Measurements from ENCODE around the gene NUP210.

NUP210 gene

DNA sequence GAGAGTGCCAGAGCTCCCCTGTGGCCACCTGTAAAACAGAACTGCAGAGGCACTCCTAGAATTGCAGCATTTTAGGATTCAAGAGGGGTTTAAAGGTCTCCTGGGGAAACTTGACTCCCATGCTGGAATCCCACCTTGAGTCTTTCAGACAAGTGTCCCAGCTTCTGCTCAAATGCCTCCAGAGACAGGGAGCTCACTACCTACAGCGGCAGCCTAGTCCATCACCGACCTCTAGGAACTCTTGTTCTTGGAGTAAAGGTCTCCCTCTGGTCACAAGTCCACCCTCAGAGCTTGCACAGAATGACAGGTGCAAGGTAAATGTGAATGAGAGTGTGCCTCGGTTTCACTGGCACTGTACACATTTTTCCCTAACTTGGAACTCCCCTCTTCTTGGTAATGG, 72.0 kb downstream of the NUP210 start:
- DNase-seq (ENCODE audit: low read depth) = no peak

- DNase-seq (ENCODE audit: low read depth) = no peak
Measured at GRCh38 chr3:13347390-13347950, 72.7 kb downstream of the NUP210 start.

GRCh38 chr3:13346481-13347389, 73.4 kb downstream of the NUP210 start:
- DNase-seq (ENCODE audit: low read depth) = no peak

DNA sequence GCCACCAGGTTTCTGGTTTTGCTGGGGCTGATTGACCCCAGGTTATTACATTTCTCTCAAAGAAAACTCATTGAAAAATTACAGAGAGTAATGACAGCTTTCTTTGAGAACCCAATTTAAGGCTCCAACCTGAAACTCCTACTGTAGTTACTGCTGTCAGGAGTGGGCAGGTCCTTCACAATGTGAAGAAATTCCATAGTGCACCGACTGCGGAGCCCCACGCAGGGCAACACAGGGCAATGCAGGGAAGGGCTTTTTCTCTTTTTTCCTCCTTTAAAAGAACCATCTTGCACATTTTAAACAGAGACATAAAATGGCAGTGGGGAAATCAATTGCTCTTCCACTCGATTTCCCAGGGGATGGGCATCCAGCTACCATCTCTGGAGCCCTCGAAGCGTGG, 74.3 kb downstream of the NUP210 start:
- DNase-seq (ENCODE audit: low read depth) = no peak

GRCh38 chr3:13345284-13345683, 74.8 kb downstream of the NUP210 start:
- DNase-seq (ENCODE audit: low read depth) = no peak

DNA sequence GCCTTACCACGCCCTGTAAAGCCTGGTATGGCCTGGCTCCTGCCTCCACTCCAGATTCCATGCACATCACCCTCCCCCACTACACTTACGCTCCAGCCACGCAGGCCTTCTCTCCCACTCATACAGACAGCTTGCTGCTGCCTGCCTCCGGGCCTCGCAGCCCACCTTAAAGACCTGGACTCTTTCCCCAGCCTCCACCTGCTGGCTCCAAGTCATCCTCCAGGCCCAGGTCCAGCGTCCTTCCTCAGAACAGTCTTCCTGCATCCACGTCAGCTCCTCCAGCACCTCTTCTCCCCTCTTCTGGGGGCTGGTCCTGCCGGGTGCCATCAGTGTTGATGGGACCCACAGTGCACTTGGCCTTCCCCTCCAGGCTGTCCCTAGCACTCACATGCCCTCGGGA, 75.5 kb downstream of the NUP210 start:
- no peak for DNase-seq (ENCODE audit: low read depth)

DNA sequence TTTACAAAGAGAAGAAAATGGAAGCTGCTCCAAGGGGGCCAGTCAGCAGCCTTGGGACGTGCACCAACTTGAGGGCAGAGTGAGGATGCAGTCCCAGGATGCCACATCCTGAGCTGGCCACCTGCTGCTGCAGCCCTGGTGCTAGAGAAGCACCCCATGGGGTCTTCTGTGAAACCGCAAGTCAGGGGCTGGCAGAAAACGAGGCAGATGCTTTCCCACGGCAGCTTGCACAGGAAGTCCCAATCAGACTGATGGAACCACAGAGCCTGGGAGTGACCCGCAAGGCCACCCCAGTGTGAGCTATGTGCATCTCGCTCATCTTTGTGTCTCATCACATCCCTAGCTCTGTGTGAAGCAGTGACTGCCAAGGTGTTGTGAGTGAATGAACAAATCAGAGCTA, 76.5 kb downstream of the NUP210 start:
- no peak for DNase-seq (ENCODE audit: low read depth)

GRCh38 chr3:13341229-13341905, 78.8 kb downstream of the NUP210 start:
- DNase-seq (ENCODE audit: low read depth) = no peak

GRCh38 chr3:13339833-13340232, 80.3 kb downstream of the NUP210 start:
- DNase-seq (ENCODE audit: low read depth) = no peak

- DNase-seq (ENCODE audit: low read depth) = no peak
Measured at GRCh38 chr3:13338996-13339395, 81.1 kb downstream of the NUP210 start.

DNA sequence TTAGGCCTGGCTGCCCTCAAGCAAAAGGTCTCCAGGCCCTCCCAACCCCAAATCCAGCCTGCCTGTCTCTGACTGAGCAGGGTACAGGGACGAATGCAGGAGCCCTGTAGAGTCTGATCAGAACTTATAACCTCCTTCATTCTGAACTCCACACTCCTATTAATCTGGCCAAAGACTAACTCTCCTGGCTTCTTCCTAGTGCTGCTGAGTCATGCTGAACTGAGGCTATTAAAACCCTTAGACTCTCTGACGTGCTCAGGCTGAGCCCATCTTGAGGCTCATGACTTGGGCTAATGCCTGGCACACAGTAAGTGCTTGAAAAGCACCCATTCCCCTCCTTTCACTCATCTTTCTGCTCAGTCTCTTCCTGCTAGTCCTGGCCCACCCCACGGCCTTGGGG, 81.9 kb downstream of the NUP210 start:
- DNase-seq (ENCODE audit: low read depth) = no peak

GRCh38 chr3:13336592-13336991, 83.5 kb downstream of the NUP210 start:
- DNase-seq (ENCODE audit: low read depth) = no peak

DNA sequence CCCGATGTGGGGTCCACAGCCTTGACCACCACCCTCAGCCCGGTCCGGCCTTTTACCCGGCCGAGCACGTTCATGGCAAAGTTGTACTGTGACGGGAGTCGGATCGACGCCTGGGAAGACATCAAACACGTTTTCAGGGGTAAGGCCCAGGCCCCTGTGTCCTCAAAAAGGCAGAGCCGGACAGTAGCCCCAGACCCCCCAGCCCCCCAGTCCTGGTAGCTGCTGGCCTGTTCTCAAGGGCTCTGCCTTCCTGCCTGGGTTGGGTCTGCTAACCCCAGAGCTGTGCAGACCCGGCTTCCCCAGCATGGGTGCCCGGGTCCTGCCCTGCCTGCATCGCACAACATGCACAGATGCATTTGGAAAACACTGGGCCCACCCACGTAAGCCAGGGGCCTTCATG, 84.6 kb downstream of the NUP210 start:
- DNase-seq (ENCODE audit: low read depth) = no peak

- DNase-seq (ENCODE audit: low read depth) = no peak
Measured at GRCh38 chr3:13335059-13335458, 85.1 kb downstream of the NUP210 start.

- no peak for DNase-seq (ENCODE audit: low read depth)
Measured at GRCh38 chr3:13333236-13333897, 86.8 kb downstream of the NUP210 start.

- DNase-seq (ENCODE audit: low read depth) = no peak
Measured at GRCh38 chr3:13332740-13333139, 87.4 kb downstream of the NUP210 start.

DNA sequence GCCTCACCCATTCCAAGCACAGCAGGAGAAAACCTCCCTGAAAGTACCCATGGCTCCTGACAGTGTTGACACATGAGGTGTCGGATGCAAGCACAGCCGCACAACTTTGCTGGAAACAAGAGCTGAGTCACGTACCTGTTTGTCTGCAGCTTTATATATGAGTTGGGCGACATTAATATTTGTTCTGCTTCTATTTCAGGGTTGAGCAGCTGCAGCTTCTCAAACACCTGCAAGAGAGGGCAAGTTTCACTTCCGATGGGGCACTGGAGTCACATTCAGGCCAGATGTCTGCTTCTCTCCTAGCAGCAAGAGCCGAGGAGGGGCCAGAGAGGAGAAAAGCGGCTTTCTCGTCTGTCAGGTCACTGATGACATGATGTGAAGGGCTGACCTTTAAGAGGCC, 88.0 kb downstream of the NUP210 start:
- DNase-seq (ENCODE audit: low read depth) = no peak

GRCh38 chr3:13329746-13330145, 90.4 kb downstream of the NUP210 start:
- no peak for DNase-seq (ENCODE audit: low read depth)

- no peak for DNase-seq (ENCODE audit: low read depth)
Measured at GRCh38 chr3:13325892-13326443, 94.2 kb downstream of the NUP210 start.

GRCh38 chr3:13324835-13325501, 95.2 kb downstream of the NUP210 start:
- no peak for DNase-seq (ENCODE audit: low read depth)

DNA sequence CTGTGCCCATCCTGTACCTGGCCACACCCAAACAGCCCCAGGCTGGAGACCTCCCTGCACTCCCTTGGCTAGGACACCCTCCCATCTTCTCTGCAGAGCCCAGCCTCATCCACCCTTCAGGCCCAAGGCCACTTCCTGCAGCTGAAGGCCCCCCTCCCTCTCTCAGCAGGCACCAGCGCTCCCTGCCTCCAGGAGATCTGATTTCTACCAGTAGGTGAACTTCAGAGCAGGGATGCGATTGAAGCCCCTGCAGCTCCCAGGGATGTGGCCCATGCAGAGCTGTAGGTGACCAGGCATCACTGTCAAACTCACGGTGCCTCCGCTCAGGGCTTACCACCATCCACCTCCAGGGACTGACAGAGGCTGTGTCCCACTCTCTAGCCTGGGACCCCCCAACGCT, 96.3 kb downstream of the NUP210 start:
- no peak for DNase-seq (ENCODE audit: low read depth)

DNA sequence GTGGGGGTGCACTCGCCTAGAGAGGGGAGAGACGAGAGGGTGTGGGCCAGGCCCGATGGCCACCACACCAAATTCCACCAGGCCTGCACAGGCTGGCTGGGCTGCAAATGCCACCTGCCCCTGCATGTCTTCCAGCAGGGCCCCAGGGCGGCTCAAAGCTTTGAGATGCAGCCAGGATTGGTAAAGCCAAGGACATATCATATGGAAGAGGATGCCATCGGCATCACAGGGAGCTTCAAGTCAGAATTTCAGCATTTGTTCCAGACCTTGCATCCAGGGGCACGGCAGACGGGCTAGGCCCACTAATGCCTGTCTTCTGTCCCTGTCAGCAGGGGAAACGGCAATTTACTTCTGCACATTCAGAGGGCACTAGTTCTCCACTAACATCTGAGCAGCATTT, 97.8 kb downstream of the NUP210 start:
- no peak for DNase-seq (ENCODE audit: low read depth)
